Panc1 (cell line): Measurements from ENCODE around the gene TCAF1. TPM values are rescaled to one million over a fixed set of nuclear protein-coding genes. Genes with fewer than 3 reads are reported as not detected.

Experiments
- ATAC-seq: fragments of 200-7000 bp; cut with Tn5 transposase; 2 replicates; pipeline ENCODE4 v1.9.1; 2020; ENCODE audit warnings: mild to moderate bottlenecking, moderate library complexity
- BruUV-seq: library from RNA; stranded (reverse); fragments of 400-500 nt; replicated peaks from 2 replicates; lab custom pipeline; 2021; lab: Mats Ljungman, UMichigan
- CTCF ChIA-PET: fragments of 300-600 bp; sonication (Branson Sonifier 250); formaldehyde crosslinking; loops from one replicate; lab custom pipeline; 2022; ENCODE audit warnings: antibody characterized with exemption; lab: Charles Lee
- POLR2A ChIA-PET: fragments of 300-600 bp; sonication (Branson Sonifier 250); formaldehyde crosslinking; loops from one replicate; lab custom pipeline; 2022; ENCODE audit warnings: antibody characterized with exemption; lab: Charles Lee
- DNase-seq: peaks from one replicate; pipeline ENCODE4 v3.0.0-alpha.2; 2010; ENCODE audit warnings: low read depth, low spot score
- H3K27ac ChIP-seq: 2 replicates; pipeline ENCODE4 v1.5.1; 2011; ENCODE audit warnings: mild to moderate bottlenecking, low read length, inconsistent platforms
- H3K27me3 ChIP-seq: fragments of 200-500 bp; sonication (Bioruptor generic); 2 replicates; pipeline ENCODE4 v1.6.0; 2014; ENCODE audit warnings: low read length, inconsistent platforms; ENCODE audit not compliant: control insufficient read depth, insufficient read depth
- H3K36me3 ChIP-seq: fragments of 200-500 bp; sonication (Bioruptor generic); 2 replicates; pipeline ENCODE4 v1.5.1; 2014; ENCODE audit warnings: inconsistent platforms, mild to moderate bottlenecking, low read length, moderate library complexity; ENCODE audit not compliant: control insufficient read depth, insufficient read depth
- H3K4me1 ChIP-seq: 2 replicates; pipeline ENCODE4 v1.5.1; 2011; ENCODE audit warnings: inconsistent platforms, mild to moderate bottlenecking, low read length, moderate library complexity; ENCODE audit not compliant: control insufficient read depth, insufficient read depth
- H3K4me3 ChIP-seq, 2 experiments: 2 replicates each; pipeline ENCODE4 v1.5.1; 2011 to 2012; ENCODE audit warnings: low read depth in 2 of 2, low read length in 2 of 2, mild to moderate bottlenecking in 2 of 2, inconsistent platforms in 1 of 2, moderate library complexity in 1 of 2
- H3K9me3 ChIP-seq: fragments of 200-500 bp; sonication (Bioruptor generic); 2 replicates; pipeline ENCODE4 v1.5.1; 2014; ENCODE audit warnings: low read depth, mild to moderate bottlenecking, inconsistent platforms, low read length, moderate library complexity; ENCODE audit not compliant: control insufficient read depth, insufficient read depth
- CTCF ChIP-seq: fragments of 450-650 bp; IDR thresholded peaks from 2 replicates; pipeline ENCODE4 v1.5.1; 2017; ENCODE audit warnings: mild to moderate bottlenecking
- POLR2AphosphoS5 ChIP-seq: IDR thresholded peaks from 2 replicates; pipeline ENCODE4 v1.6.1; 2012; ENCODE audit warnings: mild to moderate bottlenecking, low read depth, low read length, moderate library complexity
- REST ChIP-seq, 2 experiments: IDR thresholded peaks; 2 replicates each; pipeline ENCODE4 v1.6.1; 2011 to 2012; ENCODE audit warnings: low read depth in 2 of 2, control low read depth in 1 of 2, low read length in 1 of 2, mild to moderate bottlenecking in 1 of 2, moderate library complexity in 1 of 2; ENCODE audit not compliant: insufficient read depth in 1 of 2
- SIN3A ChIP-seq: IDR thresholded peaks from 2 replicates; pipeline ENCODE4 v1.6.1; 2012; ENCODE audit warnings: low read depth, mild to moderate bottlenecking, low read length, moderate library complexity, borderline replicate concordance; ENCODE audit not compliant: insufficient read depth
- TCF7L2 ChIP-seq: IDR thresholded peaks from 2 replicates; pipeline ENCODE4 v1.6.1; 2011; ENCODE audit warnings: mild to moderate bottlenecking, low read depth, low read length, inconsistent platforms
- in situ Hi-C: cut with HindIII; loops from 2 replicates; pipeline ENCODE4 v1.10.0; 2016; ENCODE audit warnings: low sequenced_read_pairs, low pct_unique_long_range_greater_than_20kb
- intact Hi-C: fragments of 100-400 bp; cut with micrococcal nuclease; formaldehyde crosslinking; loops from one replicate; pipeline ENCODE4 v1.10.0; 2022; ENCODE audit not compliant: unreplicated experiment
- total RNA-seq: library from RNA; stranded (reverse); gene quantifications from one replicate; pipeline ENCODE4 v1.2.1, GENCODE V29; 2021; ENCODE audit not compliant: unreplicated experiment

The TCAF1 gene
- total RNA-seq, 1 experiment from 2014 or later: 35.2 TPM

- Histone ChIP-seq H3K27me3 (no peaks in the 10 kb centered on the region), H3K9me3 (no peaks in the 10 kb centered on the region), H3K4me3 (no peak overlapping the region), H3K4me1 (no peaks in the 10 kb centered on the region), H3K36me3 (no peaks in the 10 kb centered on the region), H3K27ac (no peak overlapping the region)
- in situ Hi-C loops (no loop called here), intact Hi-C loops (no loop called here)
- ChIA-PET CTCF (no interaction called here), POLR2A (no interaction called here)
- DNase-seq (no peak), ATAC-seq (no peak)
- TF ChIP-seq REST (IDR thresholded peaks at IDR 0.05; ENCODE audit: insufficient read depth in 1 of 2, low read depth in 2 of 2, low read length in 1 of 2) (no peak), POLR2AphosphoS5 (no peak), SIN3A (no peak), TCF7L2 (no peak), CTCF (no peak)
- BruUV-seq: no TSS peak
Measured at GRCh38 chr7:143938379-143939243, 36.6 kb upstream of the TCAF1 start.

- POLR2A ChIA-PET: no interaction called here
- intact Hi-C loops: no loop called here
- Histone ChIP-seq H3K27me3 (no peaks in the 10 kb centered on the region), H3K9me3 (no peaks in the 10 kb centered on the region), H3K36me3 (no peaks in the 10 kb centered on the region), H3K4me3 (no peak overlapping the region), H3K27ac (no peak overlapping the region), H3K4me1 (no peaks in the 10 kb centered on the region)
- ATAC-seq (no peak), DNase-seq (no peak)
- in situ Hi-C loops: no loop called here
- CTCF ChIA-PET: no interaction called here
- TF ChIP-seq TCF7L2 (no peak), SIN3A (no peak)
- no TSS peak for BruUV-seq
Measured at GRCh38 chr7:143936087-143937009, 34.4 kb upstream of the TCAF1 start.
